HG03520 (cell line): Measurements from ENCODE around the gene PAEP.
"Not testable (repeated sequence)": the region's sequence is repeated elsewhere in the genome, so short reads cannot be mapped to it uniquely, and the experiment has no call there.

Source experiments
- ATAC-seq: cut with Tn5 transposase; IDR thresholded peaks from one replicate; pipeline ENCODE4 v1.9.1; 2021; ENCODE audit warnings: mild to moderate bottlenecking, moderate library complexity; ENCODE audit not compliant: unreplicated experiment

PAEP gene

DNA sequence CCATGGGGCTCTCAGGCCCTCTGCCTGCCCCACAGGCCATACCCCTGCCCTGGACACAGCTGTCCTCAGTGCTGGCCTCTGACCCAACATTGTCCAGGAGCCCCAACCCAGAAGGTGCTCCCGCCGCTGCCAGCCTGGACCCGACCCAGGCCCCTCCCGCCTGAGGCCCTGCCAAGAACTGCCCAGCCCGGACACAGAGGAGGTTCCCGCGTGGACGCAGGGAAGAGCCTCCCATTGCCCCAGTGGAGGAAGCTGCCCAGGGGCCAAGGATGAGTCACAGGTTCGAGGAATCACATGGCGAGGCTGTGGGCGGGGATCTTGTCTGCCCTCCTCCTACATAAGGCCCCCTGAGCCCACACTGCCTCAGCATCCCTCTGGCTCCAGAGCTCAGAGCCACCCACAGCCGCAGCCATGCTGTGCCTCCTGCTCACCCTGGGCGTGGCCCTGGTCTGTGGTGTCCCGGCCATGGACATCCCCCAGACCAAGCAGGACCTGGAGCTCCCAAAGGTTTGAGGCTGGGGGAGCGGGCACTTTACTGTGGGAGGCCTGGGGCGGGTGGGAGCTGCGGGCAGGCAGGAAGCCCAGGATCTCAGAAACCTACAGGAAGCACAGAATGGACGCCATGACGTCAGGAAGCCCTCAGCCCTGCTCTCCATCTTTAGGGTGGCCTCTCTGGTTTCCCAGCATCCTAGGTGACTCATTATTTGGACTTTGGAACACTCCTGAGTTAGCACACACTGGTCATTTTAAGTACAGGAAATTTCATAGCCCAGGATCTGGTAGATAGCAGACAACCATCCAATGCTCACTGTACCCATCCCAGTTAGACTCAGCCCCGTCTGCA is at the start of gene PAEP:
Gene PAEP (plus strand): TSS at position 366 of the 844 bp plus-strand sequence.
- ATAC-seq, result no peak

DNA sequence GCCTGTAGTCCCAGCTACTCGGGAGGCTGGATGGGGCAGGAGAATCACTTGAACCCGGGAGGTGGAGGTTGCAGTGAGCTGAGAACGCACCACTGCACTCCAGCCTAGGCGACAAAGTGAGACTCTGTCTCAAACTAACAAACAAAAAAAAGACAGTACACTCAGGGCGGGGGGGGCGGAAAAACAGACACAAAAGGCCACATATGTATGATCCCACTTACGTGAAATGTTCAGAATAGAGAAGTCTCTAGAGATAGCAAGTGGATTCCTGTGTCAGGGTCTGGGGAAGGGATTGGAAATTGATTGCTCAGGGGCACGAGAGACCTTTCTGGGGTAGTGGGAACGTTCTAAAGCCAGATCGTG is 49.3 kb upstream of the PAEP start:
- ATAC-seq, result no peak

DNA sequence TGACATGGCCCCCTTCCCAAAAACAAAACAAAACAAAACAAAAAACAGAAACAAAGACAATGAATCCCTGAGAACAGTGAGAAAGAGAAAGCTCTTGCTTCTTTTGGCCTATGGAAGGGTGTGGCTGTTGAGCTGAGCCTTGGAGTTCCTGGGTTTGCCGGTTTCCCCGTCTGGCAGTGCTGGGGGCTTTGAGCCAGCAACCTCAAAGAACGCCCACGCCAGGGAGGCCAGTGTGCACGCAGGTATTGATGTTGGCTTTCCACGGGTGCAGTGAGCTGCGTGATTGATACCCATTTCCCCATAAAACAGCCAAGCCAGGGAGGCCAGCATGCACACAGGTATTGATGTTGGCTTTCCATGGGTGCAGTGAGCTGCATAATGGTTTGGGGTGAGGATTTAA is 48.7 kb upstream of the PAEP start:
- no peak for ATAC-seq

DNA sequence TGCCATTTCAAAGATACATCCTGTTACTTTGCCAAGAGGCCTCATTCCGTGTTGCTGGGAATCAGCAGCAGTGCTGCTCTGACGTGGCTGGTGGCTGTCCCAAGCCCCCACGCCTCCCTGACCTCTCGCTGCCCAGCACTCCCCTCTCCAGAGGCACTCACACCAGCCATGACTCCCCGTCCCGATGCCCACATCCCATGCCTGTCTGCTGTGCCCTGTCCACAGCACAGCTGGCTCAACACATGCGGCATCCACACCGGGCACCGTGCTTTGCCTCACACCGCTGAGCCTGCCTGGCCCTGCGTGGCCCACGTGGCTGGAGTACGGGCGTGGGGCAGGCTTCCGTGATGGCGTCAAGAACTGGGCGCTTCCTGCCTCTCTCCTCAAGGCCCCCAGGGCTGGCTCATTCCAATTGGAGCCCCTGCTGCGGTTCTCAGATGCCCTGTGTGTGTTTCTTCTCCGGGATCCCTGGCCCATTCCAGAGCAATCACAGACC is 48.2 kb upstream of the PAEP start:
- no peak for ATAC-seq

DNA sequence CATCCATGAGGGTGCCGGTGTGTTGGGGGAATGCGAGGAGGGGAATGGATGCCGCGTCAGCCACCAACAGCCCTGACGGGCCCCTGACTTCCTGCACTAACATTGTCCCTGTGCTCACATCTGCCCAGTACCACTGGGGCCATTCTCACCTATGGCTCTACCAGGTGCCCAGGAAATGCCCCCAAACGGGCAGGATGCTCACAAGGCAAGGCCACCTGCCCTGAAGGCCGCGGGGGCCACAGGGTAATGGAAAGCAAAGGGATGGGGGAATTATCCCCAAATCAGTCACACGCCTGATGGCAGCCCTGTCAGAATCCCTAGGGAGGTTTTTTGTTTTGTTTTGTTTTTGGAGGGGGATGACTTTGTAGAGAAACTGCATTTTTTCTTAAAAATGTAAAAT is 47.6 kb upstream of the PAEP start:
- not testable (repeated sequence) for ATAC-seq

DNA sequence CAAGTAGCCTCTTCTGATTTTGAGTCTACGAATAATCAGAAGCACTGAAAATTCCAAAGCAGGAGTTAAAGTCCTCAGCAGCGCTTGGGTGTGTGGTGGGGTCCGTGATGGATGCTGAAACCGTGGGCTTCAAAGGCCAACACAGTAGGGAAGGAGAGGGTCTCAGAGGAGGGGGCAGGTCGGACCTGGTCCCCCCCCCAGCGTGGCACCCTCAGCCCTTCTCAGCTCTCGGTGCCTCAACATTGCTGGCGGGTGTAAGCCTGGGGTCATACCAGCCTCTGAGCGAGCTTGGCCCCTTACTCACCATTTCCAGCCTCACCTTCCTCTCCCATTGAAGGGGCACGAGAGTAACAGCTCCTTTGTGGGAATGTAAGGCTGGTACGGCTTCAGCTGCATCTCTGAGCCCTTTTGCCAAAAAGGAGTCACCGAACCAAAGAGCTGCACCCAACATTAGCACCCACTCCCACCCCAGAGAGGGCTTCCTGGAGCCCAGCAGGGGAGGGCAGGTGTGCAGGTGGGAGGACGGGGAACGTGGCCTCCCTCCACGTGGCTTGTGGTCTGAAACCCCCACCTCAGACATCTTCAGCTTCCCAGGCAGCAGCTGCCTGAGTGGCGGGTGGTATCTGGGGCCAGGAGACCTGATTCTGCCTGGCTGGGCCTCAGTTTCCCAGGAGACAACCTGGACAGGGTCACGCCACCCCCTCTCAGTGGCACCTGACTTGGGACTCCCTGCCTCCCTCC is 47.0 kb upstream of the PAEP start:
- no peak for ATAC-seq

DNA sequence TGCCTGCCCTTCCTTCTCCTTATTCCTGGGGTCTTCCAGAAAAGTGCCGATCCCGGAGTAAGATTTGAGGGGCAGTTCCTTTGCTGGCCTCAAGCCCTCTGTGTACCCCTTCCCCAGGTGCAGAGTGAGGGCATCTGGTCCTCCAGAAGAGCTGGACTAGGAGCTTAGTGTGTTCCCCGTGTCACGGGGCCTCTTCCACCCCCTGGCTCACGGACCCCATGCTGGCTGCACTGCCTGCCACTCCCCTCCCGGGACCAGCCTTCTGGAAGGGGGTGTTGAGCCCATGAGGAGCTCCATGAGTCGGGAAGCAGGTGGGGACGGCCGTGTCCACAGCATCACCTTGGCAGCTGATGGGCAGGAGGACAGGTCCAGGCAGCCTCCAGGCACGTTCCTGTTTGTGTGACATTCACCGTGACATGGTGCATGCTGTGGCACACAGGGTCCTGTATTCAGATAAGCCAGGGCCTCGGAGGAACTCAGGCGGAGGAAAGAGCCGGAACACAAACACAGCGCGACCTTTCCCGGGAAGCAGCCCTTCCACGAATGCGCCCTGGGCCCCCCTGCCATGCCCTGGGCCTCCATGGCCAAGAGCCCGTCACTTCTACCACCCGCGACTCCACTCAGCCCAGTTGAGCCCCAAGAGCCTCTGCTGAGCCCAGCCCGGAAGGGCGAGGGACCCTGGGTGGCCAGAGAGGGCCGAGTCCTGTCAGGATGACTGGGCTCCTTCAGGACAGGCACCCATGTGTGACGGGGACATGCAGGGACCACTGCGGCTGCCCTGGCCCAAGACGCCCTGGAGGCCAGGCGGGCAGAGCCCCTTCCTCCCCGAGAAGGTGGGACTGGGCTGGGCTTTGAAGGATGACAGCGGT is 46.2 kb upstream of the PAEP start:
- no peak for ATAC-seq

DNA sequence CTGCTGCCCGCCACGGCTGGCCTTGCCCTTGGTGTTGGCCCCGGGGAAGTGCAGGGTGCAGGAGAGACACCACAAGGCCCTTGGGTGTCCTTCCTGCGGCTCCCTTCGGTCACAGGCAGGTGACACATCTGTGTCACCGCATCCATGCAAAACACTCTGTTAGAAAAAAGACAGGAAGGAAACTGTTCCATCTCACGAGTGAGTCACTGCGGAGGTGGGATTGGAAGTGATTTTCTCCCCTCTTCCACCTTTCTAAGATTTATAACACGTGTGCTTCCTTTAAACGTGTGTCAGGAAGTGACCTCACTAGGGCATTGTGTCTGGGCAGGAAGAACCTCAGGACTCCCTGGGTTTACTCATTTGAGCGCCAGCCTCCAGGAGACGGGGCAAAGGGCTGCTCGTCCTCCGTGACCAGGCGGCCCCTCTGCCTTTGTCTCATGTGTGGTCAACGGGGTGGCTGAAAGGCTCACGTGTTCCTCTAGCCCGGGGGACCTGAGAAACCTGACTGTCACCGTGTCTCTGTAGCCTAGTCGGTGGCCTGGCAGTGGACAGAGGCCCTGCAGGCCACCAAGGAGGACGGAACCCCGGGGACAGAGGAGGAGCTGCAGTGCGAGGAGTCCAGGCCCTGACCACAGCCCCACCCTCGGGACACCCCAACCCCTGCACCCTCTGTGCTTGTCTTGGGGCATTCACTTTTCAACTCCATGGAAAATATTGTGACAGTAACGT is 45.3 kb upstream of the PAEP start:
- ATAC-seq, result no peak

DNA sequence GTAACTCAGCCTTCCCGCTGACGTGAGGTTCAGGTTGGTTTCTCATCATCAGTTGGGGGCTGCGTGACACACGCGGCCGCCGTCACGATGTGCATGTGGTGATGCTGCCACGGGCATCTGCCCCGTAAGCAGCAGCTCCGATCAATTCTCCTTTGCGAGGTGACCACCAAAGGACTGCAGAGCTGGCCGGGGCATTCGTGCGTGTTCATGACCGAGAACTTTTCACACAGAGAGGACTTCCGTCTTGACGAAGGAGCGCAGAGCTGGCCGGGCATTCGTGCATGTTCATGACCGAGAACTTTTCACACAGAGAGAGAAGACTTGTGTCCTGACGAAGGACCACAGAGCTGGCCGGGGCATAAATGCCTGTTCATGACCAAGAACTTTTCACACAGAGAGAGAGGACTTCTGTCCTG is 44.1 kb upstream of the PAEP start:
- no peak for ATAC-seq

DNA sequence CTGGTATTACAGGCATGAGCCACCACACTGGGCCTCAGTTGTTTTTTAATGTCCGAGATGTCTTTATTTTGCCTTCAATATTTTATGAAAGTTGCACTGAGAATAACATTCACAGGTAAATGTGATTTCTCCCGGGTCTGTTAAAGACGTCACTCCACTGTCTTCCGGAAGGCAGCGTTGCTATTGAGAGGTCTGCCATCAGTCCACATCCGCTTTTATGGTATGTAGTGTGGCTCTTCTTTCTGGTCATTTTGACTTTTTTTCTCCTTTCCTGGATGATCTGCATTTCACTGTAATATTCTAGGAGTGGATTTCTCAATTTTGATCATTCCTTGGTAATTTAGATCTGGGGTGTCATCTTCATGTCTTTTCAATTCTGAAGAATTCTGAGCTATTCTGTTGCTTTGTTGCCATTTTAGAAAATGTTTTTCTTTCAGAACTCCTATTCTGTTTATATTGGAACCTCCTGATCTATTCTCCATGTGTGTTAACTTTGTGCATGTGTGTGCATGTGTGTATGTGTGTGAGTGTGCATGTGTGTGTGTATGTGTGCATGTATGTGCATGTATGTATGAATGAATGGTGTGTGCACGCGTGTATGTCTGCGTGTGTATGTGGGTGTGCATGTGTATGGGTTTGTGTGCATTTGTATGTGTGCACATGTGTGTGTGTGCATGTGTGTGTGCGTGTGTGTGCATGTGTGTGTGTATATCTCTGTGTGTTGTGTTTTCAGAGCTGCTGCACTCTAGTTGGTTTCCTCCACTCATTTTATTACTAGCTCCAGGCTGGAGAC is 42.2 kb upstream of the PAEP start:
- no peak for ATAC-seq

DNA sequence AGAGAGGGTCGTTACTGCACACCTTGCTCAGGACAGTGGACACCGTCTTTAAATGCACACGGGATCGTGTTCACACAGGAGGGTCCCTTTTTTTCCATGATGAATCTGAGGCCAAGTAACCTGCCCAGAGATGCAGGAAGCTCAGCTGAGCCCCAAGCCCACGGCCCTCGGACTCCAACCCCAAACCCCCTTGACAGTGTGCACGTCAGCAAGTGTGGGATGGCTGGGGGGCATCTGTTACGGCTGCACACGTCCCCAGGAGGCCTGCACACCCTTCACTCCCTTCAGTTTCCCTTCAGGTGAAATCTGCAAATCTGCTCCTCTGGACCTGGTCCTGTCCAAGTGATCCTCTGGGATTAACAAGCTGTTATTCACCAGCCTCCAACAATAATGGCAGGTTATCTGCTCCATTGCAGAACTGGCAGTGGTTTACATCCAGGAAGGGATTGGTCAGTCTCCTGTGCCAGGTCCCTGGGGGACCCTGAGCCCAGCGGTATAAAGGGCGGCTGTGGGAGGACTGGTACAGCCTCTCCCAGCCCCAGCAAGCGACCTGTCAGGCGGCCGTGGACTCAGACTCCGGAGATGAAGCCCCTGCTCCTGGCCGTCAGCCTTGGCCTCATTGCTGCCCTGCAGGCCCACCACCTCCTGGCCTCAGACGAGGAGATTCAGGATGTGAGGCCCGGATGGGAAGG is 40.5 kb upstream of the PAEP start, which contains the start of gene LCN1:
Gene LCN1 (plus strand): TSS at position 525 of the 692 bp plus-strand sequence. CDS start 58 bp downstream, at position 583.
- ATAC-seq, result no peak

DNA sequence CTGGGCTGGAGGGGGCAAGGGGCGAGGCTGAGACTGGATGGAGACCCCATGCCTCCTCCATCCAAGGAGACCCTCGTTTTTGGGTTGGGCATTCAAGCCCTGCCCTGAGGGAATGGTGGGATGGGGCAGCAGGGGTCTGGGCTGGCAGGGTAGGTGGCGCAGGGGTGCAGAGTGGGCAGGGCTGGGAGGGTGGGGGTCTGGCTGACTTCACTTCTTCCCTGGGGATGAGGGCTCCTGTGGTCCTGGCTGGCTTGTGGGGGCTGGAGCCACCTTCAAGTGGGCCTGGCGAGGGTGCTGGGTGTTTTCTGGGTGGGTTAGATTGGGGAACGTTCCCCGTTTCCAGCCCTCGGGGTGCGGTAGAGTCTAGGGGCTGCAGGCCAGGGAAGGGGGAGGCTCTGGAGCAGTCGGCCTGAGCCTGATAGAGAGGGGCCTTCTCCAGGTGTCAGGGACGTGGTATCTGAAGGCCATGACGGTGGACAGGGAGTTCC is 39.9 kb upstream of the PAEP start:
- no peak for ATAC-seq

DNA sequence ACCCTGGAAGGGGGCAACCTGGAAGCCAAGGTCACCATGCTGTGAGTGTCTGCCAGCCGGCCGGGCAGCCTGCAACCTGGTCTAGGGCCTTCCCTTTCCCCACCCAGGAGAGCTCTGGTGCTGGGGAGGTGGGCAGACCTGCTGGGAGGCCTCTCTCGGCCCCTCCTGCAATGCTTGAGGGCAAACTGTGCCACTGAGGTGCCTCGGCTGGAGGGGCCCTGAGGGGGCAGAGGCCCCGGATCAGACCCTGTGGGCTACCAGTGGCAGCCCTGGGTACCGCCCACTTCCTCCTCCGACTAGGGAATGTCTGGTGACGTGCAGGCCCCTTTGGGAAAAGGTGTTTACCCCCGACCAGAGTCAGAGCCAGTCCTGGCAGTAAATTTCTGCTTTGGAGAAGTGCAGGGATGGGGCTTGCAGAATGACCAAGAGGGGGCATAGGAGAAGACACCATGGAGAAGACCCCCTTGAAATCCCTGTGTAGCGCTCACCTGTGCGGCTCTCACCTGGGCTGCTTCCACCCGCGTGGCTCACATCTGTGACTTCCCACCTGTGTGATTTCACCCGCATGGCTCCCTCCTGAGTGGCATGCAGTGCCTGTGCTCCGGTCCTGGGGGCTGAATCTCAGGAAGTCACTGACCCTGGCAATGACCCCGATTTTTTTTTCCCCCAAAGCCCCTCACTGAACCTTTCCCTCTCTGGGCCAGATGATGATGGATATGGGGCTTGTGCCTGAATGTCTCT is 39.2 kb upstream of the PAEP start:
- ATAC-seq, result no peak

DNA sequence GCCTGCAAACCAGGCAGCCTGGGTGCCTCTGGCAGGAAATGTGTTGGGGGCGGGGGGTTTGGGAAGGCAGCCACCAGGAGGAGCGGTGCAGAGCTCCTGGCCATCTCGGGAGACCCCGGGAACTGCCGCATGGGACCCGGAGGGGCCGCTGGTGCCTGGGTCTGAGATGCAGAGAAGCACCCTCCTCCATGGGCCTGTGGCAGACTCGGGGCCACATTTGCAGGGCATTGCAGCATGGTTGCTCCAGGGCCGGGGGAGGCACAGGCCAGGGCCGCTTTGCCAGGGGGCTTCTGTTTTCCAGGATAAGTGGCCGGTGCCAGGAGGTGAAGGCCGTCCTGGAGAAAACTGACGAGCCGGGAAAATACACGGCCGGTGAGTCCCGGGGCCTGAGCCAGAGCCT is 38.6 kb upstream of the PAEP start:
- no peak for ATAC-seq

DNA sequence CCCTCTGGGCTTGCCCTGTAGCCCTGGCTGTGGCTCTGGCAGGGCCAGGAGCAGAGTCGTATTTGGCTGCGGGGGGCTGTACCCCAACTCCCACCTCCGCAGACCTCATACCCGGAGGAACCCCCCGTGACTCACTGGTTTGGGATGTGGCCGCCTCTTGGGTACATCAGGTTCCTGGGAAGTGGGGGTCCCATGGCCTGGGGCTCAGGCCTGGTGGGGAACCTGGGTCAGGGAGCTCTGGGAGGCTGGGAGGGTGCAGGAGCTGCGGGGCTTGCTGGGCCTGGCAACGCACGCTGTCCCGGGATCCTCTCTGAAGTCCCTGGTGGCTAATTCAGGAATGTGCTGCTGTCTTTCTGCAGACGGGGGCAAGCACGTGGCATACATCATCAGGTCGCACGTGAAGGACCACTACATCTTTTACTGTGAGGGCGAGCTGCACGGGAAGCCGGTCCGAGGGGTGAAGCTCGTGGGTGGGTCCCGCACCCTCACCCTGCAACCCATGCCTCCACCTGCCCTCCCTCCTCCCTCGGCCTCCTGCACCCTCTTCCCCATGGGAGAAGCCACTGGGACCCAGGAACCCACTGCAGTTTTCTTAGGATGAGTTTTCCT is 37.9 kb upstream of the PAEP start:
- ATAC-seq, result no peak

DNA sequence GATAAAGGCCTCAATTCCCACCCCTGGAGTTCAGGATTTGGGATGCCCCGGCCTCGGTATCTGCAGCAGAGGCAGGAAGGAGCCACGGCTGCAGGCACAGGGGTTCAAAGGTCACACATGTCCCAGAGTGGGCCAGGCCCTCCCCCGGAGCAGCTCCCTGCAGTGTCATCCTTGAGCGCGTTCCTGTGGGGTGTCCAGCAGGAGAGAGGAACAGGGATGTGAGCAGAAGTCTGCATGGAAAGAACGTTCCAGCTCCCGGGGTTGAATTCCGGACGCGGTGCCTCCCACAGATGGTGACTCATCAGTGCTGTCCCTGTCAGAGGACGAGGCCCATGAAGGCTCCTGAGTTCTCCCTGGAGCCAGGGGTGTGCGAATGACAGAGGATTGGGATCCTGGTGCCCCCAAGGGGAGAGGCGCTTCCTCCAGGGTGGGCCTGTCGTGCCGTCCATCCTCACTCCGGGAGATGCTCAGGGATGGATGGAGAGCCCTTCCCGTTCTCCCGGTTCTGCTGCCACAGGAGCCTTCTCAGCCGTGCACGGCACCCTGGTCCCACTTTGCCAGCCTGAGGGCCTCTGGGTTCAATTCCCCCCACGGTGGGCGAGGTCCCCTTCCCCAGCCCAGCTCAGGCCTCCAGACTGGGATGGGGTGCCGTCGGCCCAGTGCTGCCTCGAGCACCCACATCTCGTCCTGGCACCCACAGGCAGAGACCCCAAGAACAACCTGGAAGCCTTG is 37.3 kb upstream of the PAEP start:
- ATAC-seq, result no peak
